Skeletal muscle cell (primary cell): ENCODE measurements around the gene CDC14B.

Experiments
- DNase-seq: peaks from one replicate; pipeline ENCODE4 v3.0.0-alpha.2; 2010; ENCODE audit warnings: low read depth
- H3K4me3 ChIP-seq: 2 replicates; pipeline ENCODE4 v1.5.1; 2011; ENCODE audit warnings: low read depth, mild to moderate bottlenecking, control low read depth, low read length, moderate library complexity

CDC14B gene

DNA sequence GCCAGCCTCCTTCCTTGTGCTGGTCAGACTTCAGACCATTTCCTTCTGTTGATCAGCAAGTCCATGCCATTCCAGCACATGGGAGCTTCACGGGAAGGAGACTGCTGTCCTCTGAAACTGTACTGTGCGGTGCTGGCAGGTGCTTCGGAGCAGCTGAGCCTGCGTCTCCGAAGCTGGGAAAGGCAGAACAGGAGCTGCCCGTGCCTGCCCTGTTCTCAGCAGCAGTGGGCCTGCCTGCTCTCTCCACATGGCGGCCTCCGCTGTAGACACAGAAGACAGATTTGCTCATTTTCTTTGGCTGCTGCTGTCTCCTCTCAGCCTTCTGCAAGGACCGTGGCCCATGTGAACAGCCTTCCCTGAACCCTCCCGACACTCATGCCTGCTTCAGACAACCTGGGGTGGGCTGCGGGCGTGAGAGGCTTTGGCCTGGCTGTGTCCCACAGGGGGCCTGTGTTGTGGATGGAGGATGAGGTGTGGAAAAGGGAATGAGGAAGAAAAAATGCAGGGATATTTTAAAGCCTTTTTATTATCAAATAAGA, 126.6 kb downstream of the CDC14B start:
- H3K4me3 ChIP-seq: no peak overlapping the region
- DNase-seq: no peak

DNA sequence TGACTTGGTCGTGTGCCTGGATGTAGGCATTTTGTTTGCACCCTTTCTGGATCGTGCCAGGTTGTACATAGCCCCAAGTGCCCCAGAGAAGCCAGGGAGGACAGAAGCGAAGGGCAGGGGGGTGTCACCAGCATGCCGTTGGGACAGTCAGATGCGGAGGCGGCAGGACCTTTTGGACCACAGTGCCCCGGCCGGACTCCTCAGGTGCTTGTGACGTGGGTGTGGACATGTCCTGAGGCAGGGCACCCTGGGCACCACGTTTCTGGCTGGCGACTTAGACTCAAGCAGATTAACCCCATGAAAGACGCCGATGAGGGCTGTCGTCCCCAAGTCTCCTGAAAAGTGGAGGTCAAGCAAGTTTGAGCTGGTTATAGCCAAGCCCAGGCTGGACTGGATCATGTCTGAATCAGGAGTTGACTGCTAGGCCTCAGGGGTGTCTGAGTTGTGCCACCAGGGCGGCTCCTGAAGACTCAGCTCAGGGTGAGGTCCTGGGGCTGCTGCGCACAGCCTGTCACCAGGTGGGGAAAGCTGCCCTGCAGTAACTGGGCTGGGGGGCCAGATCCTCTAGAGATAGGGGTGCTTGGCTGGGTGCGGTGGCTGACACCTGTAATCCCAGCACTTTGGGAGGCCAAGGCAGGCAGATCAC, 127.6 kb downstream of the CDC14B start:
- no peak overlapping the region for H3K4me3 ChIP-seq
- DNase-seq: no peak

GRCh38 chr9:96491079-96491879, 128.4 kb downstream of the CDC14B start:
- DNase-seq: no peak
- no peak overlapping the region for H3K4me3 ChIP-seq

GRCh38 chr9:96490534-96491078, 129.0 kb downstream of the CDC14B start:
- no peak for DNase-seq
- no peak overlapping the region for H3K4me3 ChIP-seq

GRCh38 chr9:96489482-96489979, 130.1 kb downstream of the CDC14B start:
- no peak for DNase-seq
- no peak overlapping the region for H3K4me3 ChIP-seq

DNA sequence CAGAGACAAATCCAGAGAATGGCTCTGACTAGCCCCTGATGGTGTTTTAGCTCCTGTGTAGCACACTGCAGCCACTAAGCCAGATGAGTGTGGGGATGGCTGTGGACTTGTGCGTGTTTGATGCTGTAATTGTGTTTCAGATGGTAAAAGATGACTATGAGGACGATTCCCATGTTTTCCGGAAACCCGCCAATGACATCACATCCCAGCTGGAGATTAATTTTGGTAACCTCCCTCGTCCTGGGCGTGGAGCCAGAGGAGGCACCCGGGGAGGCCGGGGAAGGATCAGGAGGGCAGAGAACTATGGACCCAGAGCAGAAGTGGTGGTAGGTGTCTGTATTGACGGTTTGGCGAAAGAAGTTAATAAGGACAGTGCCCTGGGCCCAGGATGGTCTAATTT, 131.7 kb downstream of the CDC14B start:
- DNase-seq: no peak
- H3K4me3 ChIP-seq: no peak overlapping the region

DNA sequence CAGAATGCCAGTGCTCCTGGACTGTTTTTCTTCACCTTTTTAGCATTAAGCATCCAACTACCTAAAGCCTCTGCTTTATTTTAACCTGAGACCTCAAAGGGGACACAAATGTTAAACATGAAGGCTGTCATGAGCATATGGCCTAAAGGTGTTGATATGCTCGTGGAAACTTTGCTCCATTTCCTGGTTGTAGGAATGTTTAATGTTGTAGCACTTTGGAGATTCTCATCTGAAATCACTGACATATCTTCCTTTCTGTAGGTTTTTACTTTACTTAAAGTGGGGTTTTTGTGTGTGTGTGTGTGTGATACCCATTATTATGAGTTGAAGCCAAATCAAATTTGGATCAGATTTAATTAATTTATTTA, 132.6 kb downstream of the CDC14B start:
- H3K4me3 ChIP-seq: no peak overlapping the region
- DNase-seq: no peak

GRCh38 chr9:96486386-96487028, 133.1 kb downstream of the CDC14B start:
- no peak overlapping the region for H3K4me3 ChIP-seq

GRCh38 chr9:96485280-96485679, 134.4 kb downstream of the CDC14B start:
- no peak for DNase-seq
- no peak overlapping the region for H3K4me3 ChIP-seq

More at GRCh38 chr9:96486386-96487028, 133.1 kb downstream of the CDC14B start:
- peak; percentile 56 for DNase-seq

GRCh38 chr9:96484521-96484931, 135.1 kb downstream of the CDC14B start:
- no peak for DNase-seq
- H3K4me3 ChIP-seq: no peak overlapping the region

GRCh38 chr9:96483733-96484390, 135.8 kb downstream of the CDC14B start:
- DNase-seq: no peak
- no peak overlapping the region for H3K4me3 ChIP-seq

DNA sequence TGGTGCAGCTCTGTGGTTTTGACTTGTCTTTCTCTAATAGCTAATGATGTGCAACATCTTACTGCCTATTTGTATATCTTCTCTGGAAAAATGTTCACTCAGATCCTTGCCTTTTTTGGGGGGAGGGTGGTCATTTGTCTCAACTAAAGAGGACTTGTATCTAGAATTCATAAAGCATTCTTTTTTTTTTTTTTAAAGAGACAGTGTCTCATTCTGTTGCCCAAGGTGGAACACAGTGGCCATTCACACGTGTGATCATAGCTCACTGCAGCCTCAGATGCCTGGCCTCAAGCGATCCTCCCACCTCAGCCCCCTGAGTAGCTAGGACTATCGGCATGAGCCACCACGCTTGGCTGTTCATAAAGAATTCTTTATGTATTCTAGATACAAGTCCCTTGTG, 136.4 kb downstream of the CDC14B start:
- DNase-seq: no peak

GRCh38 chr9:96482476-96482875, 137.2 kb downstream of the CDC14B start:
- no peak overlapping the region for H3K4me3 ChIP-seq
- DNase-seq: no peak

More for the DNA sequence above, 136.4 kb downstream of the CDC14B start:
- no peak overlapping the region for H3K4me3 ChIP-seq

DNA sequence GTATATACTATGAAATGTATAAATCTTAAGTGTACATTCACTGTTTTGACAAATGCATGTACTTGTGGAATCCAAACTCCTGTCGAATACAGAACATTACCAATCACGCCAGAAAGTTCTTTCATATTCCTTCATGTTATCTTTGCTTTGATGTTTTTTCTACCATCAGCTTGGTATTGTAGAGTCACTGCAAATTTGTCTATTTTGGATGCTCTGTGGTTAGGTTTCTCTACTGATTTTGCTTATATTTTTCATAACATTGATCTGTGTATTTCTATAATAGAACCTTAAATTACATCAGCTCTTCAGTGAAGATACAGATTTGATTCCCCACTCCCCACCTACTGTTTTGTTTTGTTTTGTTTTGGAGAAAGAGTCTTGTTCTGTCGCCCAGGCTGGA, 138.9 kb downstream of the CDC14B start:
- no peak for DNase-seq
- H3K4me3 ChIP-seq: no peak overlapping the region

DNA sequence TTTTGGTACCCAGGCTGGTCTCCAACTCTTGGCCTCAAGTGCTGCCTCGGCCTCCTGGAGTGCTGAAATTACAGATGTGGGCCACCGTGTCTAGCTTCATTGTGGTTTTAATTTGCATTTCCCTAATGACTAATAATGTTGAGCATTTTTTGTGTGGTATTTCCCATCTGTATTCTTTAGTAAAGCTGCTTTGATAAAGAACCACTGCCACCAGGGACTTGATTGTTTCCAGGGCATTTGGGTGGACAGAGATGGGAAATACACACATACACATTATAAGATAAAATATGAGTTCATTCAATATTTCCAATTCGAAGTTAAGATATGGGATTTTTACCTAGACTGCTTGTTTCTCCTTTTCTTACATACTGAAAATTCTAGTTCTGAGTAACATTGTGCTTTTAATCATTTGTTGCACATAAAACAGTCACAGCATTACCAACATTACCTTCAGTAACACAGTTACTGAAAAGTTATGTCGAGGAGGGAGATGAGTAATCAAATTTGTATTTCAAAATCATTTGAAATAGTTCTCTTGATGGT, 140.7 kb downstream of the CDC14B start:
- no peak for DNase-seq
- no peak overlapping the region for H3K4me3 ChIP-seq

- no peak overlapping the region for H3K4me3 ChIP-seq
- DNase-seq: no peak
These were observed 143.1 kb downstream of the CDC14B start for GRCh38 chr9:96476591-96476990.

GRCh38 chr9:96476013-96476412, 143.6 kb downstream of the CDC14B start:
- no peak overlapping the region for H3K4me3 ChIP-seq
- no peak for DNase-seq

- no peak overlapping the region for H3K4me3 ChIP-seq
- DNase-seq: no peak
These were observed 151.9 kb downstream of the CDC14B start for GRCh38 chr9:96467784-96468183.

GRCh38 chr9:96464426-96464825, 155.2 kb downstream of the CDC14B start:
- no peak overlapping the region for H3K4me3 ChIP-seq
- no peak for DNase-seq
